GM10847 (cell line): ENCODE results near the gene CYP4F22.

Experiments
- POLR2A ChIP-seq: IDR thresholded peaks from 2 replicates; pipeline ENCODE4 v1.6.1; 2011; ENCODE audit not compliant: insufficient read length; ENCODE audit errors: extremely low read depth

Gene CYP4F22

GRCh38 chr19:15519433-15519976, 11.2 kb downstream of the CYP4F22 start:
- TF ChIP-seq POLR2A, result no peak

- no peak for TF ChIP-seq POLR2A
Observed at GRCh38 chr19:15524781-15525180, 16.5 kb downstream of the CYP4F22 start.

GRCh38 chr19:15525291-15525690, 17.0 kb downstream of the CYP4F22 start:
- TF ChIP-seq POLR2A, result no peak

- TF ChIP-seq POLR2A, result no peak
Observed at GRCh38 chr19:15526408-15526807, 18.1 kb downstream of the CYP4F22 start.

DNA sequence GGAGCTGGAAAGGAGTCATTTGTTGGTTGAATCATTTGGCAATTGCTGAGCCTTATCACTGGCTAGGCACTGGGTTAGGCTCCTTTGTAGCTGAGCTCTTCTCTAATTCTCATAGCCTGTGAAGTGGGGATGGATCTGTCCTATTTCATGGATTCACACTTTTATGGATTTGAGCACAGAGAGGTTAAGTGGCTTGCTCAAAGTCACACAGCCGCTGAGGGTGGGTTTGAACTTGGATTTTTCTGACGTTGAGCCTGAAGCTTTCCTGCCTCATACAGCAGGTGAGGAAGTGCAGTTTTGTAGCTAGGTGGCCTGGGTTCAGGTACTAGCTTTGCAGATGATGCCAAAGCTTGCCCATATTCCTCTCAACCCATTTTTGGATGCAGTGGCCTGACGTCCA, 19.4 kb downstream of the CYP4F22 start:
- TF ChIP-seq POLR2A, result no peak

GRCh38 chr19:15529774-15530372, 21.5 kb downstream of the CYP4F22 start:
- TF ChIP-seq POLR2A, result no peak

DNA sequence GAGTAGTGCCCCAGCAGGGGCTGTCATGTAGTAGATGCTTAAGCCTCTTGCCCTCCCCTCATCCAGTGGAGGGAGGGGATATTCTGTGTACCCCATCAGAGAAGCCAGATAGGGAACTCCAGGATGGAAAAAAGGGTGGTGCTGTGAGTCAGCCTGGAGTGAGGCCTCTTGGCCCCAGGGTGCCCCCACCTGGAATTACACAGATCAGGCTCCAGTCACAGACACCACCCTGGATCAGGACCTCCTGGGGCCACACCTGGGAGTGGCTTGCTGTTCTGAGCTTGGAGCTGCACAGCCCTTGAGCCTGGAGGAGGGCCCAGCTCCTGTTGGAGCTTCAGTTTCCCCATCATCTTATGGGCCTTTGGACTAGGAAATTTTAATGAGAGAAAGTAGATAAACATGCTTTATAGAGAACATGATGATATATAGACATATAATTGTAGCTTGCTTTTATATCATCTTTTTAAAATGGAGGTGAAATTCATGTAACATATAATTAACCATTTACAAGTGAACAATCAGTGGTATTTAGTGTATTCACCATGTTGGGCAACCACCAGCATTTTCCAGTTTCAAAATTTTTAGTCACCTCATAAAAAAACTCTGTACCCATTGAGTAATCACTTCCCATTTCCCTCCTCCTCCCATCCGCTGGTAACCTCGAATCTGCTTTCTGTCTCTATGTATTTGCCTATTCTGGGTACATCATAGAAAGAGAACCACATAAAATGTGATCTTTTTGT, 24.6 kb downstream of the CYP4F22 start:
- TF ChIP-seq POLR2A, result no peak

DNA sequence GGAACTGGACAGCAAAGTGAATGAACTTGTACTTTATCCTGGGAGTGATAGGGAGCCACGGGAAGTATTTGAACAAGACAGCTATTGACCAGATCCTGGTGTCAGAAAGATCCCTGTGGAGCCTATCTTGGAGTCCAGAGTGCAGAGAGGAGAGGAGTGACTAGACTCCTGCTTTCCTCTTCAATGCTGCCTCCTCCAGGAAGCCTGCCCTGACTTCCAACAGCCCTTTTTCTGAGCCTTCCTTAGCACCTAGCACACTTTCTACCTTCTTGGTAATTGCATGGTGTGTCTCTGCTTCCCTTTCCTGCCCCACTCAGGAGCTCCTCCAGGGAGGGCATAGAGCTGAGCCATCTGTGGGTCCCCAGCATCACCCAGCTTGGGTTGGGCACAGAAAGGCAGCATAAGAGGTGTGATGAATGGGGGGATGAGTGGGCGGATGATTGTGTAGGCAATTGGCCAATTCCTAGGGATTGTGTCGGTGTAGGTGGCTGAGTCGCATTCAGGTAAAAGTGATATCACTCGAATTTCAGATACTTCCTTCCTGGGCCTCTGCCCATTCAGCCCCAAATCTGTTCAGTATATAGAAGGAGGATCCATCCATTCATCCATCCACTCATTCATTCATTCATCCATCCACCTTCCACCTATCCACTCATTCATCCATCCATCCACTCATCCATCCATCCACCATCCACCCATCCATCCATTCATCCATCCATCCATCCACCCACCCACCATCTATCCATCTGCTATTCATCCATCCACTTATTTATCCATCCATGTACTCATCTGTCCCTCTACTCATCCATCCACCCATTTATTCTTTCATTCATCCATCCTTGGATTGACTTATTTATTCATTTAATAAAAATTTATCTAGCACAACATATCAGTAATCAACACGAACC, 26.9 kb downstream of the CYP4F22 start:
- TF ChIP-seq POLR2A, result no peak

GRCh38 chr19:15536350-15536749, 28.0 kb downstream of the CYP4F22 start:
- TF ChIP-seq POLR2A, result no peak

- TF ChIP-seq POLR2A, result no peak
Observed at GRCh38 chr19:15538774-15539173, 30.4 kb downstream of the CYP4F22 start.

DNA sequence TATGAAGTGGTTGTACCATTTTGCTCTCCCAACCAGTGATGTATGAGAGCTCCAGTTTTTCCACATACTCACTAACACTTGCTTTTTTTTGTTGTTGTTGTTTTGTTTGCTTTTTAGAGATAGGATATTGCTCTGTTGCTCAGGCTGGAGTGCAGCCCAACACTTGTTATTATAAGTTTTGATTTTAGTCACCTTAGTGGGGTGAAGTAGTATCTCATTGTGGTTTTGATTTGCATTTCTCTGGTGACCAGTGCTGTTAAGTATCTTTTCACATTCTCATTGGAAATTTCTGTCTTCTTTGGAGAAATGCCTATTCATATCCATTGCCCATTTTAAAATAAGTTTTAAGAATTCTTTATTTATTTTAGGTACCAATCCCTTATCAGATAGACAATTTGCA, 31.3 kb downstream of the CYP4F22 start:
- TF ChIP-seq POLR2A, result no peak

DNA sequence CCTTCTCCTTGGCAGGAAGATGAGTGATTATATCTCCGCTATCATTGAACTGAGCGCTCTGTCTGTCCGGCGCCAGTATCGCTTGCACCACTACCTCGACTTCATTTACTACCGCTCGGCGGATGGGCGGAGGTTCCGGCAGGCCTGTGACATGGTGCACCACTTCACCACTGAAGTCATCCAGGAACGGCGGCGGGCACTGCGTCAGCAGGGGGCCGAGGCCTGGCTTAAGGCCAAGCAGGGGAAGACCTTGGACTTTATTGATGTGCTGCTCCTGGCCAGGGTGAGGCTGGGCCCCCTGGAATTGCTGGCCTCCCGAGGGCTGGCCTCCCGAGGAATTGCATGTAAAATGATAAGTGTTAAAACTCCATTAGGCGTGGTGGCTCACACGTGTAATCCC, 32.1 kb downstream of the CYP4F22 start:
- no peak for TF ChIP-seq POLR2A

DNA sequence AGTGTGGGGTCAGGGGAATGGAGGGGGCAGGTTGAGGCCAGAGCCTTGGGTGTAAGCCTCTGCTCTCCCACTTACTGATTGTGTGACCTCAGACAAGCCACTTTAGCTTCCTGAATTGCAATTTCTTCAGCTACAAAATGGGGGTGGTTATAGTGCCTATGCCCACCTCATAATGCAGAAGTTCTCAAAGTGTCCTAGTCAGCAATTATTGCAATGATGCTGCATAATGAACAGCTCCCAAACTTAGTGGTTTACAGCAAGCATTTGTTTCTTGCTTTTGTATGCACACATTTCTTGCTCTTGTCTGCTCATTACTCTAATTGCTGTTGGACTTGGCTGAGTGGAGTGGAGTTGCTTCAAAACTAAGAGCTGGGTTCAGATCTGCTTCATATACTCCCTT, 36.0 kb downstream of the CYP4F22 start:
- no peak for TF ChIP-seq POLR2A

GRCh38 chr19:15544970-15545369, 36.6 kb downstream of the CYP4F22 start:
- no peak for TF ChIP-seq POLR2A

- TF ChIP-seq POLR2A, result no peak
Observed at GRCh38 chr19:15548648-15549047, 40.3 kb downstream of the CYP4F22 start.

DNA sequence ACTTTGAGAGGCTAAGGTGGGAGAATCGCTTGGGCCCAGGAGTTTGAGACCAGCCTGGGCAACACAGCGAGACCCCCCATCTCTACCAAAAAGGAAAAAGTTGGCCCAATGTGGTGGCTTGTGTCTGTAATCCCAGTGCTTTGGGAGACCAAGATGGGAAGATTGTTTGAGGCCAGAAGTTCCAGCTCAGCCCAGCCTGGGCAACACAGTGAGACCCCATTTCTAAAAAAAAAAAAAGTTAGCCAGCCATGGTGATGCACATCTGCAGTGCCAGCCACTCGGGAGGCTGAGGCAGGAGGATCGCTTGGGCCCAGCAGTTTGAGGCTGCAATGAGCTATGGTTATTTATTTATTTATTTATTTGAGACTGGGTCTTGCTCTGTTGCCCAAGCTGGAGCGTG, 41.3 kb downstream of the CYP4F22 start:
- no peak for TF ChIP-seq POLR2A

GRCh38 chr19:15550273-15550672, 41.9 kb downstream of the CYP4F22 start:
- no peak for TF ChIP-seq POLR2A
